Esophagus muscularis mucosa (tissue), 4 donors: ENCODE results near the gene EGLN3. TPM values are rescaled to one million over a fixed set of nuclear protein-coding genes. Genes with fewer than 3 reads are reported as not detected.

Source experiments
- DNase-seq: peaks from one replicate; pipeline ENCODE4 v3.0.0-alpha.2; 2017; ENCODE audit errors: extremely low spot score
- H3K27ac ChIP-seq, 4 donors: fragments of 200-600 bp; sonication (generic); replicated peaks in 1 of 4; 1 replicate in 3 of 4; 2 replicates in 1 of 4; pipeline ENCODE4 v1.5.1; 2016 to 2019; ENCODE audit warnings: mild to moderate bottlenecking in 1 of 4
- H3K27me3 ChIP-seq, 4 donors: fragments of 200-600 bp; sonication (generic); one replicate each; pipeline versions ENCODE4 v1.5.1 to v1.6.0; 2016 to 2019
- H3K36me3 ChIP-seq, 4 donors: fragments of 200-600 bp; sonication (generic); one replicate each; pipeline ENCODE4 v1.5.1; 2016 to 2019
- H3K4me1 ChIP-seq, 4 donors: fragments of 200-600 bp; sonication (generic); one replicate each; pipeline ENCODE4 v1.5.1; 2016 to 2019
- H3K4me3 ChIP-seq, 4 donors: fragments of 200-600 bp; sonication (generic); 1 replicate in 2 of 4; 2 replicates in 2 of 4; pipeline ENCODE4 v1.5.1; 2016 to 2019; ENCODE audit warnings: mild to moderate bottlenecking in 4 of 4, moderate library complexity in 1 of 4
- H3K9me3 ChIP-seq, 4 donors: fragments of 200-600 bp; sonication (generic); 1 replicate in 3 of 4; 2 replicates in 1 of 4; pipeline ENCODE4 v1.5.1; 2016 to 2019
- CTCF ChIP-seq, 3 experiments: fragments of 200-600 bp in 2 of 3; fragments of 450-650 bp in 1 of 3; sonication (generic) in 2 of 3; IDR thresholded peaks; one replicate each; pipeline ENCODE4 v1.5.1; 2017 to 2019; ENCODE audit warnings: antibody characterized with exemption in 3 of 3, mild to moderate bottlenecking in 2 of 3, moderate library complexity in 1 of 3
- EP300 ChIP-seq: sonication (generic); formaldehyde crosslinking; IDR thresholded peaks from one replicate; pipeline ENCODE4 v1.6.1; 2017; ENCODE audit warnings: antibody characterized with exemption
- POLR2A ChIP-seq: fragments of 450-650 bp; IDR thresholded peaks from one replicate; pipeline ENCODE4 v1.6.1; 2017; ENCODE audit warnings: antibody characterized with exemption, moderate library complexity, mild to moderate bottlenecking, low read depth
- POLR2AphosphoS5 ChIP-seq, 2 donors: sonication (generic); formaldehyde crosslinking; IDR thresholded peaks; one replicate each; pipeline ENCODE4 v1.6.1; 2017; ENCODE audit warnings: antibody characterized with exemption in 2 of 2
- WGBS: methylation state at CpG from one replicate; pipeline ENCODE4 v1.1.5; 2018; 5-methylcytosine and 5-hydroxymethylcytosine counted together
- intact Hi-C: fragments of 100-400 bp; cut with DNase I; formaldehyde crosslinking; loops from one replicate; pipeline ENCODE4 v1.15.1; 2023
- total RNA-seq, 4 donors: library from RNA; depleted of rRNA; stranded (reverse); fragments of >200 nt; gene quantifications; one replicate each; pipeline versions ENCODE4 v1.1.0 to v1.2.1, GENCODE V29; 2016

Gene EGLN3
- total RNA-seq, 4 donors from 2014 or later = 24.0 to 41.1 (median 24.5) TPM

GRCh38 chr14:33948869-33949408 is 1.9 kb downstream of the EGLN3 start:
- H3K4me3 ChIP-seq = peak overlapping the region; percentile 65 to 85 (median 76)
- 45% methylated on average over 9 of the region's 9 CpGs for WGBS
- no peak for DNase-seq
- no peaks in the 10 kb centered on the region for H3K9me3 ChIP-seq
- intact Hi-C loops = no loop called here
- no peak for TF ChIP-seq POLR2A
- TF ChIP-seq EP300 = no peak
- no peak for TF ChIP-seq POLR2AphosphoS5 (IDR thresholded peaks at IDR 0.05)
- no peak for TF ChIP-seq CTCF (IDR thresholded peaks at IDR 0.05)
- peaks cover 18 to 73% (median 64%) of the 10 kb centered on the region in 4 donors for H3K4me1 ChIP-seq
- H3K27ac ChIP-seq = peak overlapping the region; percentile 77 to 89 (median 85)
- H3K27me3 ChIP-seq = no peaks in the 10 kb centered on the region
- H3K36me3 ChIP-seq = no peaks in the 10 kb centered on the region

- H3K27me3 ChIP-seq = no peaks in the 10 kb centered on the region
- WGBS = 61% methylated on average over 3 of the region's 3 CpGs
- H3K4me1 ChIP-seq = peaks cover 24 to 78% (median 70%) of the 10 kb centered on the region in 4 donors
- no peaks in the 10 kb centered on the region for H3K9me3 ChIP-seq
- no peaks in the 10 kb centered on the region for H3K36me3 ChIP-seq
- peak overlapping the region; percentile 65 to 85 (median 76) for H3K4me3 ChIP-seq
- peak overlapping the region in 3 of 4 donors; percentile 84 to 89 (median 86) for H3K27ac ChIP-seq
- intact Hi-C loops = no loop called here
- TF ChIP-seq POLR2AphosphoS5 (IDR thresholded peaks at IDR 0.05) (no peak), CTCF (IDR thresholded peaks at IDR 0.05) (no peak)
- peak; percentile 57 for DNase-seq
Observed at GRCh38 chr14:33948145-33948868, 2.6 kb downstream of the EGLN3 start.

GRCh38 chr14:33946679-33947476 is 4.0 kb downstream of the EGLN3 start:
- no peaks in the 10 kb centered on the region for H3K36me3 ChIP-seq
- H3K27ac ChIP-seq = peak overlapping the region; percentile 4 to 84 (median 70)
- H3K4me3 ChIP-seq = peak overlapping the region; percentile 20 to 71 (median 30)
- H3K9me3 ChIP-seq = no peaks in the 10 kb centered on the region
- intact Hi-C loops = no loop called here
- TF ChIP-seq CTCF (IDR thresholded peaks at IDR 0.05) = peak in 1 of 3 experiments; percentile 17
- TF ChIP-seq EP300 = no peak
- H3K4me1 ChIP-seq = peaks cover 31 to 90% (median 82%) of the 10 kb centered on the region in 4 donors
- H3K27me3 ChIP-seq = no peaks in the 10 kb centered on the region
- peak; percentile 2 for DNase-seq
- 66% methylated on average over 5 of the region's 5 CpGs for WGBS

GRCh38 chr14:33945210-33946088 is 5.4 kb downstream of the EGLN3 start:
- Histone ChIP-seq H3K36me3 (no peaks in the 10 kb centered on the region), H3K4me3 (no peak overlapping the region), H3K27me3 (no peaks in the 10 kb centered on the region), H3K9me3 (no peaks in the 10 kb centered on the region), H3K27ac (peak overlapping the region in 3 of 4 donors; percentile 45 to 84 (median 84)), H3K4me1 (peaks cover 34 to 94% (median 87%) of the 10 kb centered on the region in 4 donors)
- intact Hi-C loops = no loop called here
- DNase-seq = no peak
- 89% methylated on average over 4 of the region's 4 CpGs for WGBS
- TF ChIP-seq POLR2AphosphoS5 (IDR thresholded peaks at IDR 0.05) (no peak), POLR2A (no peak), CTCF (IDR thresholded peaks at IDR 0.05) (no peak), EP300 (no peak)
